Esophagus mucosa (tissue), 1 donor: Measurements from ENCODE around the gene ASIC2. TPM values are rescaled to one million over a fixed set of nuclear protein-coding genes. Genes with fewer than 3 reads are reported as not detected.
"Not testable (repeated sequence)": the region's sequence is repeated elsewhere in the genome, so short reads cannot be mapped to it uniquely, and the experiment has no call there.

Experiments used
- ATAC-seq: fragments of 200-7000 bp; cut with Tn5 transposase; one replicate; pipeline ENCODE4 v1.9.1; 2020
- total RNA-seq: library from RNA; stranded (reverse); gene quantifications from one replicate; pipeline ENCODE4 v1.2.4, GENCODE V29; 2023
- donor health status: DM: yes; HTN: yes; CAD: no.

Gene ASIC2
- total RNA-seq, 1 donor from 2014 or later, result not detected

DNA sequence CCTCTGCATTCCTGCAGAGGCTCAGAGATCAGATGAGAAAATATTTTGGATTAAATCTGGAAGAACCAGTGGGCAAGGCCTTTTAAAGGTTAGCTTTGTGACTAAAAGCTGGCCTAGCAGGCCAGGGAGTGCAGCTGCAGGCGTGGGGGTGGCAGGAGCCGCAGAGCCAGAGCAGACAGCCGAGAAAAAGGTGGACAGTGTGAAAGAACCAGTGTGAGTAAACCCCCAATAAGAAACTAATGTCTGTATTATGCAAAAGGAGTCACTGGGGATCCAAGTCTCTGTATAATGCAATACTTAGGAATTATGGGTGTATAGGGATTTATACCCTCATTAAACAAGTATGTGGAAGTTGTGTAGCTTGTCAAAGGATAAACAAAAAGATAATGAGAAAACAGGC, 322.8 kb downstream of the ASIC2 start:
- no peak for ATAC-seq

GRCh38 chr17:32969231-32969630, 323.9 kb downstream of the ASIC2 start:
- not testable (repeated sequence) for ATAC-seq

- no peak for ATAC-seq
Observed at GRCh38 chr17:32964541-32964940, 328.6 kb downstream of the ASIC2 start.
